ENCODE data around the gene DBNDD1. TPM values are rescaled to one million over a fixed set of nuclear protein-coding genes. Genes with fewer than 3 reads are reported as not detected.

DBNDD1 gene
- total RNA-seq, 2 experiments from 2014 or later = 0.62 to 1.2 TPM

Other genes with a start within 250 kb of the DBNDD1 start
- gene FANCA, start 202.8 kb downstream of the DBNDD1 start, total RNA-seq = 10 to 100 TPM; 86.9 to 97.2 TPM
- 1 to 10 TPM; 1.5 to 1.8 TPM for gene SPIRE2, start 191.0 kb downstream of the DBNDD1 start, total RNA-seq
- 100 to 1,000 TPM; 218 to 243 TPM for gene TCF25, start 145.9 kb downstream of the DBNDD1 start, total RNA-seq
- 1 to 10 TPM; 5.8 to 7.4 TPM for gene MC1R, start 100.6 kb downstream of the DBNDD1 start, total RNA-seq
- gene TUBB3, start 96.1 kb downstream of the DBNDD1 start, total RNA-seq = under 1 TPM; 0.31 to 0.86 TPM
- 10 to 100 TPM; 30.9 to 33.5 TPM for gene DEF8, start 70.7 kb downstream of the DBNDD1 start, total RNA-seq
- gene PRDM7, start 57.9 kb upstream of the DBNDD1 start, total RNA-seq = not detected

Data from activated naive CD8-positive, alpha-beta T cell treated with anti-CD3 and anti-CD28 coated beads, Interleukin-2, amount 10 ng/mL, durations not matched to agents 7 days and 5 days (primary cell).